Endothelial cell of umbilical vein (primary cell): Measurements from ENCODE around the gene NME5. TPM values are rescaled to one million over a fixed set of nuclear protein-coding genes. Genes with fewer than 3 reads are reported as not detected.

ENCODE experiments used
- BruUV-seq: library from RNA; stranded (reverse); fragments of 400-500 nt; replicated peaks from 2 replicates; lab custom pipeline; 2021; lab: Mats Ljungman, UMichigan
- CTCF ChIA-PET: fragments of 300-600, 350-600 bp; sonication (Branson Sonifier 250); formaldehyde crosslinking; loops from one replicate; lab custom pipeline; 2021; ENCODE audit warnings: antibody characterized with exemption, inconsistent platforms; lab: Charles Lee
- POLR2A ChIA-PET: fragments of 300-600, 350-600 bp; sonication (Branson Sonifier 250); formaldehyde crosslinking; loops from one replicate; lab custom pipeline; 2021; ENCODE audit warnings: antibody characterized with exemption, inconsistent platforms; lab: Charles Lee
- DNase-seq: peaks from one replicate; pipeline ENCODE4 v3.0.0-alpha.2; 2011; ENCODE audit warnings: low read depth, low spot score
- FAIRE-seq: peaks from 2 replicates; lab custom pipeline; 2011; peaks lifted over from hg19 to GRCh38; lab: Jason Lieb, UNC
- H2AFZ ChIP-seq: 2 replicates; pipeline ENCODE4 v1.6.0; 2012; ENCODE audit warnings: low read depth, low read length, control low read depth, inconsistent platforms
- H3K27ac ChIP-seq: 2 replicates; pipeline ENCODE4 v1.5.1; 2011; ENCODE audit warnings: low read depth, mild to moderate bottlenecking, control low read depth, low read length, moderate library complexity; ENCODE audit not compliant: insufficient read depth
- H3K27me3 ChIP-seq, 2 experiments: 2 replicates each; pipeline versions ENCODE4 v1.6.0 to v1.6.1; 2011; ENCODE audit warnings: low read length in 2 of 2, mixed read lengths in 1 of 2; ENCODE audit not compliant: control insufficient read depth in 2 of 2, insufficient read depth in 2 of 2
- H3K36me3 ChIP-seq, 2 experiments: 2 replicates in 1 of 2; 3 replicates in 1 of 2; pipeline ENCODE4 v1.5.1; 2011; ENCODE audit warnings: low read length in 2 of 2, mild to moderate bottlenecking in 1 of 2, moderate library complexity in 1 of 2; ENCODE audit not compliant: control insufficient read depth in 2 of 2, insufficient read depth in 2 of 2; ENCODE audit errors: extremely low read depth in 1 of 2
- H3K4me1 ChIP-seq: 3 replicates; pipeline ENCODE4 v1.5.1; 2011; ENCODE audit warnings: mild to moderate bottlenecking, low read length; ENCODE audit not compliant: control insufficient read depth, insufficient read depth; ENCODE audit errors: extremely low read depth
- H3K4me2 ChIP-seq: 2 replicates; pipeline ENCODE4 v1.6.1; 2011; ENCODE audit warnings: low read length, control low read depth, mixed read lengths; ENCODE audit not compliant: insufficient read depth
- H3K4me3 ChIP-seq, 3 experiments: fragments of 200-600 bp in 1 of 3; sonication (generic), shearing (Covaris generic) in 1 of 3; replicated peaks in 1 of 3; 2 replicates each; pipeline ENCODE4 v1.5.1; 2011 to 2016; ENCODE audit warnings: control low read depth in 3 of 3, low read length in 3 of 3, mild to moderate bottlenecking in 2 of 3, inconsistent platforms in 1 of 3, low read depth in 1 of 3, moderate library complexity in 1 of 3; ENCODE audit not compliant: insufficient read depth in 1 of 3
- H3K79me2 ChIP-seq: 2 replicates; pipeline ENCODE4 v1.6.0; 2012; ENCODE audit warnings: low read length, inconsistent platforms; ENCODE audit not compliant: control insufficient read depth, insufficient read depth
- H3K9ac ChIP-seq: replicated peaks from 2 replicates; pipeline ENCODE3; 2011; ENCODE audit warnings: low read length, control low read depth; ENCODE audit not compliant: insufficient read depth; ENCODE audit errors: extremely low read depth
- H3K9me1 ChIP-seq: replicated peaks from 3 replicates; pipeline ENCODE4 v1.6.0; 2011; ENCODE audit warnings: mild to moderate bottlenecking, low read length; ENCODE audit not compliant: control insufficient read depth, insufficient read depth; ENCODE audit errors: extremely low read depth
- H3K9me3 ChIP-seq: replicated peaks from 2 replicates; pipeline ENCODE4 v1.5.1; 2012; ENCODE audit warnings: low read length, inconsistent platforms; ENCODE audit not compliant: control insufficient read depth, insufficient read depth
- H4K20me1 ChIP-seq: replicated peaks from 2 replicates; pipeline ENCODE3; 2011; ENCODE audit warnings: mild to moderate bottlenecking, low read length; ENCODE audit not compliant: control insufficient read depth, insufficient read depth; ENCODE audit errors: extremely low read depth
- EZH2 ChIP-seq: IDR thresholded peaks from 2 replicates; pipeline ENCODE4 v1.6.1; 2012; ENCODE audit warnings: borderline replicate concordance, low read depth, mild to moderate bottlenecking, moderate library complexity, low read length, inconsistent platforms; ENCODE audit not compliant: severe bottlenecking
- FOS ChIP-seq: IDR thresholded peaks from 2 replicates; pipeline ENCODE4 v1.6.1; 2011; ENCODE audit warnings: mild to moderate bottlenecking, low read length, moderate library complexity, borderline replicate concordance; ENCODE audit not compliant: insufficient read depth
- GATA2 ChIP-seq: IDR thresholded peaks from 2 replicates; pipeline ENCODE4 v1.7.0; 2011; ENCODE audit warnings: low read depth, mild to moderate bottlenecking, moderate library complexity, mixed read lengths, low read length; ENCODE audit not compliant: insufficient read length, insufficient read depth
- JUN ChIP-seq: IDR thresholded peaks from 2 replicates; pipeline ENCODE4 v1.6.1; 2011; ENCODE audit warnings: borderline replicate concordance, low read depth; ENCODE audit not compliant: insufficient read length, insufficient read depth
- MYC ChIP-seq: IDR thresholded peaks from one replicate; pipeline ENCODE4 v1.6.1; 2011; ENCODE audit warnings: mild to moderate bottlenecking, low read depth, low read length
- POLR2A ChIP-seq: IDR thresholded peaks from 2 replicates; pipeline ENCODE4 v1.6.1; 2012; ENCODE audit warnings: low read depth, mild to moderate bottlenecking, control low read depth, low read length
- POLR2AphosphoS5 ChIP-seq: IDR thresholded peaks from 2 replicates; pipeline ENCODE4 v1.6.1; 2012; ENCODE audit warnings: low read depth, mild to moderate bottlenecking, control low read depth, low read length, moderate library complexity; ENCODE audit not compliant: insufficient read depth
- dilution Hi-C: fragments of 300-500 bp; cut with MboI; formaldehyde crosslinking; loops from one replicate; pipeline ENCODE4 v1.15.0; 2019; ENCODE audit warnings: low sequenced_read_pairs; ENCODE audit not compliant: extremely low pct_ligation_motif_present
- intact Hi-C: fragments of 100-400 bp; cut with micrococcal nuclease; formaldehyde crosslinking; loops from one replicate; pipeline ENCODE4 v1.10.0; 2022
- polyA plus RNA-seq, 4 experiments: library from polyadenylated mRNA; depleted of rRNA in 3 of 4; stranded (reverse) in 3 of 4; unstranded in 1 of 4; fragments of >200 nt; gene quantifications; 2 replicates each; pipeline versions ENCODE4 v1.2.1 to v1.2.3, GENCODE V29; 2011 to 2012; ENCODE audit warnings: missing spikeins in 1 of 4
- total RNA-seq: library from RNA; stranded (reverse); gene quantifications from 2 replicates; pipeline ENCODE4 v1.2.3, GENCODE V29; 2021
- TF ChIP-seq, protein P1 (sequence below), 2 donors: IDR thresholded peaks; 1 replicate in 1 of 2; 2 replicates in 1 of 2; pipeline ENCODE4 v1.5.1; 2011; ENCODE audit warnings: low read length in 2 of 2, mild to moderate bottlenecking in 2 of 2, moderate library complexity in 2 of 2, control low read depth in 1 of 2, inconsistent platforms in 1 of 2, low read depth in 1 of 2; ENCODE audit not compliant: insufficient read depth in 1 of 2; ENCODE audit errors: extremely low read depth in 1 of 2
- TF ChIP-seq, protein P2 (sequence below): IDR thresholded peaks from 2 replicates; pipeline ENCODE4 v1.6.1; 2011; ENCODE audit not compliant: insufficient read depth, insufficient read length

NME5 gene
- total and polyA plus RNA-seq, 2 donors (not counting 3 experiments of a cell fraction or from before 2014, with no cell fraction given) = 0.11 to 1.5 TPM

DNA sequence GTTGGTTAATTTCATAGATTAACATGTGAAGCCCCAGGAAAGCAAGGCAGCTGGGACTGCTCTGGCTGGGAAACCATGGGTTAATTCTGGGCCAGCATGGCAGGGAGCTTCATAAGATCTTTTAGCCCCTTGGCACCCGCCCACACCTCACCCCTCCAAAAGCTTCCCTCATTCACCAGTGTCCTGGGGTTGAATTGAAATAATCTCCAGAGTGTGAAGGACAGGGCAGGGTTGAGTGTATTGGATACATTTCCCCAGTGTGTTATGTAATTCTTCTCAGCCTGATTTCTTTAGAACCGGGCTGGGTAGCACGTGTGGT, 36.0 kb downstream of the NME5 start:
- Histone ChIP-seq H3K4me3 (no peak overlapping the region), H3K4me1 (no peaks in the 10 kb centered on the region), H3K9ac (no peak overlapping the region), H4K20me1 (no peaks in the 10 kb centered on the region), H3K9me1 (no peaks in the 10 kb centered on the region), H3K27me3 (peaks cover 8 to 9% of the 10 kb centered on the region in 2 experiments), H3K36me3 (no peaks in the 10 kb centered on the region), H3K27ac (no peak overlapping the region), H3K9me3 (no peaks in the 10 kb centered on the region), H3K4me2 (no peak overlapping the region), H2AFZ (no peak overlapping the region), H3K79me2 (no peaks in the 10 kb centered on the region)
- TF ChIP-seq JUN = no peak
- TF ChIP-seq MYC = no peak
- TF ChIP-seq POLR2A = no peak
- TF ChIP-seq POLR2AphosphoS5 = no peak
- TF ChIP-seq GATA2 = no peak
- no peak for TF ChIP-seq FOS
- no peak for TF ChIP-seq EZH2
- TF ChIP-seq, protein P1, sequence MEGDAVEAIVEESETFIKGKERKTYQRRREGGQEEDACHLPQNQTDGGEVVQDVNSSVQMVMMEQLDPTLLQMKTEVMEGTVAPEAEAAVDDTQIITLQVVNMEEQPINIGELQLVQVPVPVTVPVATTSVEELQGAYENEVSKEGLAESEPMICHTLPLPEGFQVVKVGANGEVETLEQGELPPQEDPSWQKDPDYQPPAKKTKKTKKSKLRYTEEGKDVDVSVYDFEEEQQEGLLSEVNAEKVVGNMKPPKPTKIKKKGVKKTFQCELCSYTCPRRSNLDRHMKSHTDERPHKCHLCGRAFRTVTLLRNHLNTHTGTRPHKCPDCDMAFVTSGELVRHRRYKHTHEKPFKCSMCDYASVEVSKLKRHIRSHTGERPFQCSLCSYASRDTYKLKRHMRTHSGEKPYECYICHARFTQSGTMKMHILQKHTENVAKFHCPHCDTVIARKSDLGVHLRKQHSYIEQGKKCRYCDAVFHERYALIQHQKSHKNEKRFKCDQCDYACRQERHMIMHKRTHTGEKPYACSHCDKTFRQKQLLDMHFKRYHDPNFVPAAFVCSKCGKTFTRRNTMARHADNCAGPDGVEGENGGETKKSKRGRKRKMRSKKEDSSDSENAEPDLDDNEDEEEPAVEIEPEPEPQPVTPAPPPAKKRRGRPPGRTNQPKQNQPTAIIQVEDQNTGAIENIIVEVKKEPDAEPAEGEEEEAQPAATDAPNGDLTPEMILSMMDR (IDR thresholded peaks at IDR 0.05; ENCODE audit: extremely low read depth in 1 of 2, insufficient read depth in 1 of 2, low read depth in 1 of 2, low read length in 2 of 2) = no peak
- TF ChIP-seq, protein P2, sequence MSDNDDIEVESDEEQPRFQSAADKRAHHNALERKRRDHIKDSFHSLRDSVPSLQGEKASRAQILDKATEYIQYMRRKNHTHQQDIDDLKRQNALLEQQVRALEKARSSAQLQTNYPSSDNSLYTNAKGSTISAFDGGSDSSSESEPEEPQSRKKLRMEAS = no peak
- intact Hi-C loops (no loop called here), dilution Hi-C loops (no loop called here)
- no TSS peak for BruUV-seq
- DNase-seq = no peak
- FAIRE-seq = no peak
- POLR2A ChIA-PET = no interaction called here
- CTCF ChIA-PET = interaction anchor here (0.6 to 2.5 kb wide), 3 partner anchors 14 to 26 kb away, joined by 3 to 10 read pairs (median 8); no protein-coding TSS in a partner anchor
